CD1c-positive myeloid dendritic cell (primary cell): ENCODE results near the gene MAPK10.
A peak's percentile ranks its signal among the peaks of the same experiment; 100 is the strongest.

ENCODE experiments used
- DNase-seq: peaks from one replicate; pipeline ENCODE4 v3.0.0-alpha.2; 2016; ENCODE audit errors: extremely low spot score

Gene MAPK10

GRCh38 chr4:86338989-86339388, 20.9 kb downstream of the MAPK10 start:
- DNase-seq, result no peak

- DNase-seq, result no peak
Observed at GRCh38 chr4:86338521-86338920, 21.3 kb downstream of the MAPK10 start.

DNA sequence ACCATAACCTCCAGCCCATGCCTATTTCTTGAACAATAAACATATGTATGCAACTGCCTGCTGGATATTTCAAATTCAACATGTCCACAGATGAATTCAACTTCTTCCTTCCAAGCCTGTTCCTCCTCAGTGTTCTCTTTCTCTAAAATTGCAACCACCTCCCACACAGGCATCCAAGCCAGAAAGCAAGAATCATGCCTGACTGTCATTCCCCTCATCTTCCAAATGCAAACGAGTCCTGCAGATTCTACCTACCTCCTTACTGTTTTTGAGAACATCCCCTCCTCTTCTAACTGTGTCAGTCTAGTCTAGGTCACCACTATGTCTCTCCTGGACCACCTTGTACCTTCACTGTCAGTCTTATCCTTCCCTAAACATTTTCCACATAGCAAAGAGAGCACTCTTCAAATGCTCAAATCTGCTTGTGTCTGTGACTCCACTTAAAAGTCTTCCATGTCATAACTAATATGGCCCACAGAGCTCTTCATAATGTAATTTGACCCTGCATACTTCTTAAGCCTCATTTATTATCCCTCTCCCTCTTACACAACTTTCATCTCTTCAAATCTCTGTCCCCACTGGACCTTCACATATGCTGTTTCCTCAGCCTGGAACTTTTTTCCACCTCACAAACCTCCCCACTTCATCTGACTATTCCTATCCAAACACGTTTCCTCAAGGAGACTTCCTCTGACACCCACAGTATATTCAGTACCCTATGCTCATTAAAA, 25.7 kb downstream of the MAPK10 start:
- no peak for DNase-seq

- no peak for DNase-seq
Observed at GRCh38 chr4:86333236-86333635, 26.6 kb downstream of the MAPK10 start.

DNA sequence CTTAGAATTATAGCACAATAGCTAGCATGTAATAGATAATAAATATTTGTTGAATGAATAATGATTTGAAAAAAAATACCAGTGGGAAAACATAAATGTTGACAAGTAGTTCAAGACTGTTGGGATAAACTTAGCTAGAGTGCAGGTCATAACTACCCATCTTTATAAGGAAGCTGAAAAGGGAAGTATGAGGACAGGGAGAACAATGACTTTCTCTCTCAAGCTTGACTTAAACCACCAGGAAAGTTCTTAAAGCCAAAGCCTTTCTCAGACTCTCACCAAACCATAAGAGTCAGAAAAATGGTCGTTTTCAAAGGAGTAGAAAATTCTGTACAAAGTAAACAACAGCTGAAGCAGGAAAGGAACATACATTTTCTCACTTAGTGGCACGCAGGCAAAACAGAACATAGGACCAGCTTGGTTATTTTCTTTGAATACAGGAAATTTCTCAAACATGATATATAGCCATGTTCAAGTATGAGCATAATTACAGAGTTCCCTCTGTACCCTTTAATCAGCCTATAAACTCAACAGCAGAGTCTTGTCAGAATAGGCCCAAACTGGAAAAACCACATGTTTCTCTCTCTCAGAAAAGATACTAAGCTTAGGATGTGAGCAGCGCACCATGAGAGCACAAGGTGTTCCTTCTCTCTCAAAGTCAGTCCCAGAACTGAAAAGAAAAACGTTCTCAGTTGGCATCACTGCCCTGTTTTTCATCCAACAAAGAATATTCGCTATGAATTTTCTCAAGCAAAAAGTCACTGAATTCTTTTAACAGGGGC, 28.7 kb downstream of the MAPK10 start:
- peak; percentile 17 for DNase-seq

DNA sequence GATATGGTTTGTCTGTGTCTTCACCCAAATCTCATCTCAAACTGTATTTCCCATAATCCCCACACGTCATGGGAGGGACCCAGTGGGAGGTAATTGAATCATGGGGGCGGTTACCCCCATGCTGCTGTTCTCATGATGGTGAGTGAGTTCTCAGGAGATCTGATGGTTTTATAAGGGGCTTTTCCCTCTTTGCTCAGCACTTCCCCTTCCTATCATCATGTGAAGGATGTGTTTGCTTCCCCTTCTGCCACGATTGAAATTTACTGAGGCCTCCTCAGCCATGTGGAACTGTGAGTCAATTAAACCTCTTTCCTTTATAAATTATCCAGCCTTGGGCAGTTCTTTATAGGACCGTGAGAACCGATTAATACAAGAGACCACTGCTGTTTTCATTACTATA, 29.4 kb downstream of the MAPK10 start:
- peak; percentile 26 for DNase-seq

- no peak for DNase-seq
Observed at GRCh38 chr4:86329431-86329830, 30.4 kb downstream of the MAPK10 start.

DNA sequence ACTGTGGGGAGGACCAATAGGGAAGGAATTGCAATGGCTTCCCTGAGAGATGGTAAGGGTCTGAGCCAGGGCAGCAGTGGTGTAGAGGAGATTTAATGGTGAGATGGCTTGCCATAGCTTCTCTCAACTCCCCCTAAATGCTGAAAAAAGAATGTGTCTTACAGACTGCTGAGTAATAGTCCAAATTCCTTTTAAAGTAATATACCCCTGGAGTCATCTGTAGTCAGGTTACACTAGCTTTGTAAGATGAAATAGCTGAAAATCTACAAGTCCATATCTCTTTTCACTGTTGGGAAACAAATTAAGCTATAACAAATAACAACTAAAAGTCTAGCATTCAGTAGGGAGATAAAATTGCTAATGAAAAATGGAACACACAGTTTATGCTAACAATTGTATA, 33.5 kb downstream of the MAPK10 start:
- DNase-seq, result no peak

- no peak for DNase-seq
Observed at GRCh38 chr4:86319390-86319789, 40.5 kb downstream of the MAPK10 start.

DNA sequence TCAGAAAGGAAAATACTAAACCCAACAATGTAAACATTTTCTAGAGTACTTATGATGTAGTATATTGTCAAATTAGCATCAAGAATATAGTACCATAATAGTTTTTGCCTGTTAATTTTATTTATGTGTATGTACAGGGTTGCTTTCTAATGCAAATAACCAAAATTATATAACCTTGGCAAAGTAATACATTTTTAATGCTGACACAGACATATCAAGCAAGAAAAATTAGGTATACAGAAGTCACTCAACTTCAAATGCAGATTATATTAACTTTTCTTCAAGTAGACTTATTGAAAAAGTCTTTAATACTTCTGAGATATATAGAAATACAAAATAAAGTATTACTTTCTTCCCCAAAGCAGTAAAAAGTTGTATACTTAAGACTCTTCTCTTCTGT, 44.3 kb downstream of the MAPK10 start:
- no peak for DNase-seq

- no peak for DNase-seq
Observed at GRCh38 chr4:86313656-86314055, 46.2 kb downstream of the MAPK10 start.

GRCh38 chr4:86307432-86307831, 52.4 kb downstream of the MAPK10 start:
- DNase-seq, result no peak

- DNase-seq, result no peak
Observed at GRCh38 chr4:86306816-86307215, 53.0 kb downstream of the MAPK10 start.

GRCh38 chr4:86302830-86303229, 57.0 kb downstream of the MAPK10 start:
- no peak for DNase-seq

DNA sequence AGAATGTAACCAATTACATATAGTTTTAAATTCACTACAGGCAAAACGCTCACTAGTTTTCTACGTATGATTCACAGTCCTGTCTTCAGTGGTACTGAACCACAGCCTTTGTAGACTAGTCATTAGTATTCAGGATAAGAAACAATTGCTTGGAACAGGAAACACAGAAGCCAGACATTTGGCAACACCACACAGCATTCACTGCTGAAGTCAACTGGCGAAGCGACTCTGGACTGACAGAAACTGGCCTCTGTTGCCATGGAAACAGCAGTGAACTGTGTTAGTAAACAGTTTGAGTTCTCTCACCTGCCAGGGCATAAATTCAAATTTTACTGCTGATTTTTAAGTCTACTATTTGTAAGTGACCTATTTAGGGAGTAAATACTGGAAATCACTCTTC, 57.6 kb downstream of the MAPK10 start:
- DNase-seq, result no peak

DNA sequence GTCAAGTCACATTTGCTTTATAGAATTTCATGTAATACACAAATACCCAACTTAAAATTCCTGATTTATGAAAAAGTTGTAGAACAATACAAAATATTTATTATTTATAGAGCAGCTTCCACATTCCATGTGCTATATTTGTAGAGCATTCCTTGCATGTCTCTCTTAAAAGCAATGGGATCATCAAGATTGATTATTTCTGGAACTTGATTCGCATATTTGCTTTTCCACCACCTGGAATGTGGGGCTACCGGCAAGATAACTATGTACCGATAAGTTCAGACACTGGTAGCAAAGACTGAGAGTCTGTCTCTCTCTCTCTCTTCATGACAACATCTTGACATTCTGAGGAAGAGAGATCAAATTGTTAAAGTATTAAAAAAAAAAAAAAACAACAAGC, 59.3 kb downstream of the MAPK10 start:
- DNase-seq, result no peak

DNA sequence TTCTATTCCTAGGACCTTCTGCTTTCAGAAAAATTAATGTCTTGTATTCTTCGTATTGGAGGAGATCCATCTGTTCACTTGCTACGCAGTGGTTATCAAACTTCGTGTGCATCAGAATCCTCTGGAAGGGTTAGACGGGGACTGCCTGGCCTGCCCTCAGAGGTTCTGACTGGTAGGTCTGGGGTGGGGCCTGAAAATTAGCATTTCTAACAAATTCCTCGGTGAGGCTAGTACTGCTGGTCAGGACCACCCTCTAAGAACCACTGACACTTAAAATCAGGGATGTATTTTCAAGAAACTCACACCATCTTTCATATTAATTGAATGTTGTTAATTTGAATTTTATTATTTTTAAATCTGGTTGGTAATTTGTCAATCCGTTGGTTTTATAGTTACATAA, 63.0 kb downstream of the MAPK10 start:
- no peak for DNase-seq

DNA sequence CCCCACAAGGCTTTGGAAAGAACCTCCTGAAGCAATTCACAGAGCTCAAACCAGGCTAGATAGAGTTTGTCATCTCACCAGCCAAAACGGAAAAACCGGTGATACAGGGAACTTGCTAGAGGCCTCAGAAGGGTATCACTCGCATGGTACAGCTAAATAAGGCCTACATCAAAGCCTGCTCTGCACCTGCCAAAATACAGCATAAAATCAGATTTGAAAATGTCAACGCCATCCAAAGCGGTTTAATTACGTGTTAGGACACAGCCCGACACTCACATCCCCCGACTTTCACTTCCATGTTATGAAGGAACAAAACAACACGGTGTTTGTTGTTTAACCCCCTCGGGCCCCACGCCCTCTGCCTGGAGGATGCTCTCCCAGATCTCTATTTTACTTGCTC, 65.0 kb downstream of the MAPK10 start:
- no peak for DNase-seq

GRCh38 chr4:86291180-86291579, 68.7 kb downstream of the MAPK10 start:
- no peak for DNase-seq

DNA sequence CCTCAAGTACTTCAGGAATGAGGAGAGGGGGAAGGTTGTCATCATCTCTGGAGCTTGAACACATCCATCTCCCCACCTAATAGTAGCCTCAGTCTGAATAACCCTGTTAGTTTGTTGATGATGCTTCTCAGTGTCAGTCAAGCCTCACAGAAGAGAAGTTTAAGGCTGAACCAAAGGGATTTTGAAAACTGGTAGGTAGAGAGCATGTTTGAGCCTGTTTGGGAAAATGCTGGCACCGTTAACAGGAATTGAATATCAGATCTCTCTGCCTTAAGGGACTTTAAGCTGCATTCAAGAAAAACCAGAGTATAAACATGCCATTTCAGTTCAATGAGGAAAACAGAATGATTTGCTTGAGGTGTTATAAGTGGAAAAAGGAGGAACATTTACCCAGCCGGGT, 73.1 kb downstream of the MAPK10 start:
- no peak for DNase-seq

- DNase-seq, result no peak
Observed at GRCh38 chr4:86283371-86283770, 76.5 kb downstream of the MAPK10 start.

DNA sequence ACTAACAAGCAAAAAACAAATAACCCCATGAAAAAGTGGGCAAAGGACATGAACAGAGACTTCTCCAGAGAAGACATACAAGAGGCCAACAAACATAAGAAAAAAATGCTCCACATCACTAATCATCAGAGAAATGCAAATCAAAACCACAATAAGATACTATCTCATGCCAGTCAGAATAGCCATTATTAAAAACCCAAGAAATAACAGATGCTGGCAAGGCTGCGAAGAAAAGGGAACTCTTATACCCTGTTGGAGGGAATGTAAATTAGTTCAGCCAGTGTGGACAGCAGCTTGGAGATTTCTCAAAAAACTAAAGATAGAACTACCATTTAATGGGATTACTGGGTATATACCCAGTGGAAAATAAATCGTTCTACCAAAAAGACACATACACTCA, 79.6 kb downstream of the MAPK10 start:
- DNase-seq, result no peak

DNA sequence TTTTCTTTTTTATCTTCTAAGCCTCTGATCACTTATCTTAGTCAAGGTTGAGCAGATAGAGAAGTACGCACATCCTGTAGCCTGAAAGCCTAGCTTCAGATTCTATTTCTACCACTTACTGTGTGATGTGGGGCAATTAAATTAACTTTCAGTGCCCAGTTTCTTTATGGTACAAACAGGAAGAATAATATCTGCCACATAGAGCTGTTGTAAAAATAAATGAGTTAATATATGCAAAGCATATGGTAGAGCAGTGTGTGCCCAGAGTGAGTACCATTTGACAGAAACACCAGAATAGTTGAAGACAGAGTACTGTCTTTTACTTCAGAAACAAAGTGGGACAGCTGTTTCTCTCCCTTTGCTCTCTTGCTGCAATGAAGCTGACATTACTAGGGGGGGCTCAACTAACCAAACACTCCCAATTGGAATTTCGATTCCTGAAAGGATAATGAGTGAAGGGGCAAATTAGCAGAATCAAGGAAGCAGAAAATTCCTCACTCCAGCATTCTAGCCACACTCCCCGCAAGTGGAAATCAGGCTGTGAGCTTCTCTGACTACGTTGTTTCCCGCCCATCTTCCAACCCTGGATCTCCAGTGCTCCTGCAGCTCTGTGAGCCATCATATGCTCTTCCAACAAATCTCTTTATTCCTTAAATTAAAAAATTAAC, 80.4 kb downstream of the MAPK10 start:
- DNase-seq, result no peak
